Hepatocyte (in vitro differentiated cells): ENCODE data around the gene CD9. TPM values are rescaled to one million over a fixed set of nuclear protein-coding genes. Genes with fewer than 3 reads are reported as not detected.
A peak's percentile ranks its signal among the peaks of the same experiment; 100 is the strongest.

Experiments used
- DNase-seq: peaks from one replicate; pipeline ENCODE4 v3.0.0-alpha.2; 2016; ENCODE audit warnings: low spot score
- H2AFZ ChIP-seq: fragments of 200-600 bp; sonication (generic); 2 replicates; pipeline ENCODE4 v1.6.0; 2016; ENCODE audit warnings: antibody characterized with exemption, mild to moderate bottlenecking
- H3K27ac ChIP-seq: fragments of 200-600 bp; sonication (generic); 2 replicates; pipeline ENCODE4 v1.5.1; 2016; ENCODE audit warnings: mild to moderate bottlenecking
- H3K27me3 ChIP-seq: fragments of 200-600 bp; sonication (generic); 2 replicates; pipeline ENCODE4 v1.6.1; 2016
- H3K36me3 ChIP-seq: fragments of 200-600 bp; sonication (generic); replicated peaks from 2 replicates; pipeline ENCODE4 v1.5.1; 2016; ENCODE audit warnings: low read depth; ENCODE audit not compliant: insufficient read depth
- H3K4me1 ChIP-seq: fragments of 200-600 bp; sonication (generic); 2 replicates; pipeline ENCODE4 v1.5.1; 2016; ENCODE audit warnings: mild to moderate bottlenecking, moderate library complexity; ENCODE audit not compliant: insufficient read depth
- H3K4me2 ChIP-seq: fragments of 200-600 bp; sonication (generic); 2 replicates; pipeline ENCODE4 v1.6.0; 2016
- H3K4me3 ChIP-seq: fragments of 200-600 bp; sonication (generic); 2 replicates; pipeline ENCODE4 v1.5.1; 2016; ENCODE audit warnings: mild to moderate bottlenecking
- H3K79me2 ChIP-seq: fragments of 200-600 bp; sonication (generic); 2 replicates; pipeline ENCODE4 v1.6.0; 2017; ENCODE audit warnings: mild to moderate bottlenecking
- H3K9me2 ChIP-seq: fragments of 200-600 bp; sonication (generic); replicated peaks from 2 replicates; pipeline ENCODE4 v1.6.0; 2017; ENCODE audit warnings: mild to moderate bottlenecking; ENCODE audit not compliant: insufficient read depth
- H3K9me3 ChIP-seq: fragments of 200-600 bp; sonication (generic); 2 replicates; pipeline ENCODE4 v1.5.1; 2016; ENCODE audit warnings: low read depth, mild to moderate bottlenecking
- H4K20me1 ChIP-seq: fragments of 200-600 bp; sonication (generic); 2 replicates; pipeline ENCODE4 v1.6.0; 2016; ENCODE audit warnings: mild to moderate bottlenecking; ENCODE audit not compliant: insufficient read depth, poor library complexity, severe bottlenecking
- CTCF ChIP-seq: fragments of 200-600 bp; sonication (generic); IDR thresholded peaks from 2 replicates; pipeline ENCODE4 v1.5.1; 2016; ENCODE audit warnings: antibody characterized with exemption, mild to moderate bottlenecking; ENCODE audit not compliant: poor library complexity
- EZH2 ChIP-seq: fragments of 200-600 bp; sonication (generic); IDR thresholded peaks from 2 replicates; pipeline ENCODE4 v1.6.1; 2016; ENCODE audit warnings: antibody characterized with exemption, mild to moderate bottlenecking, borderline replicate concordance
- EZH2phosphoT487 ChIP-seq: fragments of 200-600 bp; sonication (generic); IDR thresholded peaks from one replicate; pipeline ENCODE4 v1.6.1; 2018; ENCODE audit warnings: antibody characterized with exemption, mild to moderate bottlenecking, low read depth, moderate library complexity; ENCODE audit not compliant: unreplicated experiment, severe bottlenecking
- WGBS: methylation state at CpG from one replicate; pipeline ENCODE4 v1.1.6; 2016; ENCODE audit warnings: low lambda C conversion rate; ENCODE audit errors: missing lambda C conversion rate; 5-methylcytosine and 5-hydroxymethylcytosine counted together
- polyA plus RNA-seq: library from polyadenylated mRNA; unstranded; fragments of >200 nt; fragmentation: Nextera tagmentation; extraction: Ambion mirVana; gene quantifications from 2 replicates; pipeline ENCODE4 v1.2.1, GENCODE V29; 2016
- total RNA-seq: library from RNA; depleted of rRNA; stranded (reverse); fragments of >200 nt; gene quantifications from 2 replicates; pipeline ENCODE4 v1.2.3, GENCODE V29; 2014

CD9 gene
- total and polyA plus RNA-seq, 2 experiments from 2014 or later, result 117 to 188 TPM

GRCh38 chr12:6279256-6279628, 79.0 kb downstream of the CD9 start:
- no peaks in the 10 kb centered on the region for H3K27me3 ChIP-seq
- no peak overlapping the region for H2AFZ ChIP-seq
- WGBS, result 93% methylated on average over 12 of the region's 12 CpGs
- DNase-seq, result no peak
- TF ChIP-seq CTCF (no peak), EZH2 (no peak), EZH2phosphoT487 (no peak)
- peaks cover 20% of the 10 kb centered on the region for H3K4me1 ChIP-seq
- no peaks in the 10 kb centered on the region for H3K9me3 ChIP-seq
- no peaks in the 10 kb centered on the region for H4K20me1 ChIP-seq
- H3K4me3 ChIP-seq, result no peak overlapping the region
- no peaks in the 10 kb centered on the region for H3K36me3 ChIP-seq
- H3K79me2 ChIP-seq, result no peaks in the 10 kb centered on the region
- peak overlapping the region; percentile 50 for H3K27ac ChIP-seq
- peak overlapping the region; percentile 87 for H3K4me2 ChIP-seq
- no peaks in the 10 kb centered on the region for H3K9me2 ChIP-seq

- Histone ChIP-seq H3K9me3 (no peaks in the 10 kb centered on the region), H3K4me2 (no peak overlapping the region), H3K9me2 (no peaks in the 10 kb centered on the region), H3K4me3 (no peak overlapping the region), H4K20me1 (no peaks in the 10 kb centered on the region), H3K27me3 (no peaks in the 10 kb centered on the region), H3K27ac (peak overlapping the region; percentile 50), H3K36me3 (no peaks in the 10 kb centered on the region), H3K79me2 (no peaks in the 10 kb centered on the region), H2AFZ (no peak overlapping the region), H3K4me1 (peaks cover 20% of the 10 kb centered on the region)
- DNase-seq, result no peak
- 93% methylated on average over 8 of the region's 8 CpGs for WGBS
- TF ChIP-seq EZH2phosphoT487 (no peak), EZH2 (no peak), CTCF (no peak)
Observed at GRCh38 chr12:6279631-6280030, 79.4 kb downstream of the CD9 start.

GRCh38 chr12:6280053-6280469, 79.9 kb downstream of the CD9 start:
- 74% methylated on average over 2 of the region's 2 CpGs for WGBS
- DNase-seq, result peak; percentile 73
- Histone ChIP-seq H3K9me3 (no peaks in the 10 kb centered on the region), H3K27ac (peak overlapping the region; percentile 50), H4K20me1 (no peaks in the 10 kb centered on the region), H3K4me2 (no peak overlapping the region), H3K9me2 (no peaks in the 10 kb centered on the region), H3K4me1 (peaks cover 20% of the 10 kb centered on the region), H3K79me2 (no peaks in the 10 kb centered on the region), H3K36me3 (no peaks in the 10 kb centered on the region), H2AFZ (no peak overlapping the region), H3K27me3 (no peaks in the 10 kb centered on the region), H3K4me3 (no peak overlapping the region)
- TF ChIP-seq EZH2phosphoT487 (no peak), CTCF (no peak), EZH2 (no peak)

GRCh38 chr12:6280672-6281071, 80.5 kb downstream of the CD9 start:
- Histone ChIP-seq H2AFZ (no peak overlapping the region), H3K36me3 (no peaks in the 10 kb centered on the region), H3K79me2 (no peaks in the 10 kb centered on the region), H3K4me1 (peaks cover 20% of the 10 kb centered on the region), H3K4me2 (no peak overlapping the region), H3K9me3 (no peaks in the 10 kb centered on the region), H3K9me2 (no peaks in the 10 kb centered on the region), H3K27ac (no peak overlapping the region), H4K20me1 (no peaks in the 10 kb centered on the region), H3K27me3 (no peaks in the 10 kb centered on the region), H3K4me3 (no peak overlapping the region)
- DNase-seq, result no peak
- 85% methylated on average over 10 of the region's 11 CpGs for WGBS
- TF ChIP-seq CTCF, result no peak
- no peak for TF ChIP-seq EZH2
- no peak for TF ChIP-seq EZH2phosphoT487
